HG03442 (cell line): ENCODE results near the gene DHRS7C.

Experiments
- ATAC-seq: cut with Tn5 transposase; IDR thresholded peaks from one replicate; pipeline ENCODE4 v1.9.1; 2021; ENCODE audit warnings: mild to moderate bottlenecking, moderate library complexity; ENCODE audit not compliant: unreplicated experiment

DHRS7C gene

DNA sequence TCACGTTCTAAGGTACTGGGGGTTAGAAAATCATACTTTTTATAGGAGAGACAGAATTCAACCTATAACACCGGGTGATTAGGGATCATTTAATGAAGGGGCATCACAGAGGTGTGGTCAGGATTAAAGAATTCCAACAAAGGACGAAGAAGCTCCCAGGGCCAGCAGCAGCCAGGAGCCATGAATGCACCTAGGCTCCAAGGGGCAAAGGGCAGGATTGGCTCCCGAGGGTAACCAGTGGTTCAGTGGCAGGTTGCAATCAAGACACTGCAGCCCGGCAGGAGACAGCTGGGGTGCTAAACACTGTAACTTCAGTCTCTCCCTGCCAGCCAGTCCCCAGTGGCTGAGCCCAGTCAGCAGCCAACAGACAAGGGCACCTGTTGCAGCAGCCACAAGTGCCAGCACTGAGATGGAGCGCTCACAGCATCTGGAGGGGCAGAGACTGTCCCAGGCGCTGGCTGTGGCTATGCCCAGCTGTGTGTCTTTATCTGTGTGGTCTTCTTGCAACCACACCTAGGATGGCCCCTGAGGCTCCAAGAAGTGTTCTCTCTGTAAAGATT lies 23.9 kb downstream of the DHRS7C start:
- ATAC-seq: no peak

DNA sequence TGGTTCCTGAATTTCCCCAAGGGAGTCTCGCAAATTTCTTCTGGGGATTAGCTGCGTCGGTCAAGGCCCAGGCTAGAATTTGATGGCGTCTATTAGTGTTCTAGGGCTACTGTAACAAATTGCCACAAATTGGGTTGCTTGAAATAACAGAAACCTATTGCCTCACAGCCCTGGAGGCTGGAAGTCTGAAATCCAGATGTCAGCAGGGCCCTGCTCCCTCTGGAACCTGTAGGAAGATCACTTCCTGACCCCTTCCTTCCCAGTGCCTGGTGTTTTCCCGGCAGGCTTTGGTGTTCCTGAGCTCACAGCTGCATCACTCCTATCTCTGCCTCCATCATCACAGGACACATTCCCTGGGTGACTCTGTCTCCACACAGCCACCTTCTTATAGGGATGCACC lies 24.4 kb downstream of the DHRS7C start:
- ATAC-seq: no peak

DNA sequence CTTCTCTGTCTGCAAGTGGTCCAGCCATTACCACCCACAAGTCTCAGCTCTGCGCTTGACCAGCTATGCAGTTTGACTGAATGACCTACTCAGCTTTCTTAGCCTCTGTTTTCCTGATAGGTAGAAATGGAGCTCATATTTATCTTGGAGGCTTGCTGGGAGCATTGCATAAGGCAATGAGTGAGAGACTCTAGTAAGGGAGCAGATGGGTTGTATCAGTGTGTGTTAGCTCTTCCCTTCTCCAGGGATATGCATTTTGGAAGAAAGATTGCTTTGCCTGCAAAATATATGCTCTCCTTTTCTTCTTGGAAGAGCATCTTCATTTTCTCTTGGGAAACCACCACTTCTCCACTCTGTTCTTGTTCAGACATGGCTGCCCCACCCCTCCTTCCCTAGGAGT lies 26.1 kb downstream of the DHRS7C start:
- ATAC-seq: no peak

DNA sequence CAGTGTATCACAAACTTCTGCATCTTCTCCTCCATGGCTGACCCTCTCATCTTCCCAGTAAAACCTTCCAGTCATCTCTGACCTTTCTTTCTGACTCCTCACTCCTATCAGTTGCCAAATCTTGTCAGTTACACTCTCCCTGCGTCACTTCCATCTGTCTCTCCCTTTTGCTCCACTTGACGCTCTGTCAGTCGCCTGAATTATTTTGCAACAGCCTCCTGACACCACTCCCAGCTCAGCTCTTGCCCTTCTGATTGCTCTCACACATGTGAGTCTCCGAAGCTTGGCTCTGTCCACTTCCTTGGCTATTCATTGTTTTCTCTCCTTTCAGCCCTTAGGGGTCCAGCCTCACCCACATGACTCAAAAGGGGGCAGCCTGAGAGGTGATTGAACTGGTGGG lies 27.7 kb downstream of the DHRS7C start:
- no peak for ATAC-seq

DNA sequence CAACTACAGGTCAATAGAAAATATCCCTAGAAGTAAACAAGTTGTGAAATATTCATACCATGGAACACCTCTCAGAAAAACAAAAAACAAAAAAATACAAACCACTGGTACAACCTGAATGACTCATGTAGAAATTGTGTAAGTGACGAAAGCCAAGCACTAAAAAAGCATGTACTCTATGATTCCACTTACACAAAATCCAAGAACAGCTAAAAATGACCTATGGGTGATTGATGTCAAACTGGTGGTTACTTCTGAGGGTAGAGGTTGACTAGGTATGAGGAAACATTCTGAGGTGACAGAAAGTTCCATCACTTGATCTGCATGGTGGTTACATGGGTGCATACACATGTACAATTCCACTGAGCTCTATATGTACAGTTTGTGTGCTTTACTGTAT lies 31.1 kb downstream of the DHRS7C start:
- ATAC-seq: no peak

DNA sequence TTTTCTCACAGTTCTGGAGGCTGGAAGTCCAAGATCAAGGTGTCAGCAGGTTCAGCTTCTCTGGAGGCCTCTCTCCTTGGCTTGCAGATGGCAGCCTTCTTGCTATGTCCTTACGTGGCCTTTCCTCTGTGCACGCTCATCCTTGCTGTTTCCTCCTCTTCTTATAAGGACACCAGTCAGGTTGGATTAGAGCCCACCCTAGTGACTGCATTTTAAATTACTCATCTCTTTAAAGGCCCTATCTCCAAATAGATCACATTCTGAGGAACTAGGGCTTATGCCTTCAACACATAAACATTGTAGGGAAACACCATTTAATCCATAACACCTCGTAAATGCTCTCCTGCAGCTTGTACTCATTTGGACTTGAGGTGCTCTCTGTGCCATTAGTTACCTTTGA lies 36.3 kb downstream of the DHRS7C start:
- no peak for ATAC-seq

DNA sequence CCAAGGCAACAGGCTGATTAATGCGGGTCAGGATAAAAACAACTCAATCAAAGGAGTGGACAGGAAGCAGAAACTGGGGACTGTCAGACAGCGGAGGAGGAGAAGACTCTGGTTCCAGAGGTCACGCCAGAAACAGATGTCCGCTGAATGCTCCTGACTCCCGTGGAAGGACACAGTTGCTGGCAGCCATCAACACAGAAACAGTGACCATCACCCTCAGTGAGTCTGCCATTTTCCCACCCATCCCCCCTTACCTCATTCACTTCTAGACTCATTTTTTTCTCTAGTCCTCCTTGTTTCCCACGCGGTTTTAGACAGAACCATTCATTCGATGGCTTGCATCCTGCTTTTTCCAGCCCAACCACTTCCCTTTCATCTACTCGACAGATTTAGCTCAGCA lies 40.9 kb downstream of the DHRS7C start:
- no peak for ATAC-seq

DNA sequence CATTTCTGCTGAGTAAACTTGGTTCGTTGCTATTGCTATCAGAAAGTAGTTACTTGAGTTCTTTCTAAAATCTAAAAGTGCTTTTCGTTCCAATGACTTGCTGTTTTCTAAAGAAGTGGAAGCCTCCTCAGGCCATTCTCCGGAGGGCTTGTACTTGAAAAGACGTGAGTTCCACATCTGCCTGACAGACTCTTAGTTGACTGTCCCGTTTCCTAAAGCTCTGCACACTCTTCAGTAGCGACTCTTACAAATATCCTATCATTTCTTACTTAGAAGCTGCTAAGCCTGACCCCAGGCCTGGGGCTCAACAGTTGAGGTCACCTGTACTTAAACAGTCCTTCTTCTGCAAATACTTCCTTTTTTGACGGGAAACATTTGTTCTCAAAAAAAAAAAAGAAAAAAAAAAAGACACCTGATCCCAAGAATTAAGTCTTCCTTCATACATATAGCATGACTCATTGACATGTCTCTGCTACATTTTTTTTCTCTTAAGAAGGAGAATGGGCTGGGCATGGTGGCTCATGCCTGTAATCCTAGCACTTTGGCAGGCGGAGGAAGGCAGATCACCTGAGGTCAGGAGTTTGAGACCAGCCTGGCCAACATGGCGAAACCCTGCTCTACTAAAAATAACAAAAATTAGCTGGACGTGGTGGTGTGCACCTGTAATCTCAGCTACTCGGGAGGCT lies 61.5 kb downstream of the DHRS7C start:
- ATAC-seq: no peak

DNA sequence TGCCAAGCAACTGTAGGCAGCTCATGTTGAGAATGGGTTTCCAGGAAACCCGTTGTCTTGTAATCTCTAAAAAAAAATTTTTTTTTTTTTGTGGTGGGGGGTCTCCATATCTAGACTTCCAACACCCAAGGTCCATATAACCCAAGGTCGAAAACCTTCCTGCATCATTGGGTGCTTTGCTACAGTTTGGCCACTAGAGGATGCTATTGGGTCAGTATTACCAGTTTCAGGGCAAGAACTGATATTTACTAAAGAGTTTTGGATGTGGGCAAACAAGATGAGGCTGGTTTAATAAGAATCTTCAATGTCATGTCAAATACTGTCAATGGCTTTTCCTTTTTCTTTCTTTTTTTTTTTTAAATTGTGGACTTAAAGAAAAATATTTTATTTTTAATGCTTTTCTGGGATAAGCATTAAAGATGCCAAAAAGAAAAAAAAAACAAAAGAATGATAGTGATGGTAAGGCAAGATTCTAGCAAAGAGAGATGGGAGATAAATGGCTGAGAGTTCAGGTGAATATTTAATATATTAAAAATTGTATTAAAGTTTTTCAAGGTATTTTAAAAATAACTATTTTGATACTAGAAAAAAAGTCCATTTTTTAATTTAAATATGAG lies 62.2 kb downstream of the DHRS7C start:
- ATAC-seq: no peak

DNA sequence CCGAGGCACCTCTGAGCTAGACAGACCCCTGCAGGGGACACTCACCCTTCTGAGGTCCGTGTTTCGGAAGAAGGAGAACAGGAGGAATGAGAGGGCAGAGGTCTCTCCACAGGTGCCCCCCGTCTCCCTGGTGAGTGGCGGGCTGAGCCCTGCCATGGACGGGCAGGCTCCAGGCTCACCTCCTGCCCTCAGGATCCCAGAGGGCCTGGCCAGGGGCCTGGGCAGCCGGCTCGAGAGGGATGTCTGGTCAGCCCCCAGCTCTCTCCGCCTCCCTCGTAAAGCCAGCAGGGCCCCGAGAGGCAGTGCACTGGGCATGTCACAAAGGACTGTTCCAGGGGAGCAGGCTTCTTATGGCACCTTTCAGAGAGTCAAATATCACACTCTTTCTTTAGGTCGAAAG lies 62.8 kb downstream of the DHRS7C start:
- no peak for ATAC-seq

DNA sequence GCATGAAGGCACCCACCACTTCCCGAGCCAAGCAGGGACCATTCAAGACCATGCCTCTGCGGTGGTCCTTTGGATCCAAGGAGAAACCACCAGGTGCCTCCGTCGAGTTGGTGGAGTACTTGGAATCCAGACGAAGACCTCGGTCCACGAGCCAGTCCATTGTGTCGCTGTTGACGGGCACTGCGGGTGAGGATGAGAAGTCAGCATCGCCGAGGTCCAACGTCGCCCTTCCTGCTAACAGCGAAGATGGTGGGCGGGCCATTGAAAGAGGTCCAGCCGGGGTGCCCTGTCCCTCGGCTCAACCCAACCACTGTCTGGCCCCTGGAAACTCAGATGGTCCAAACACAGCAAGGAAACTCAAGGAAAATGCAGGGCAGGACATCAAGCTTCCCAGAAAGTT lies 63.4 kb downstream of the DHRS7C start:
- no peak for ATAC-seq

DNA sequence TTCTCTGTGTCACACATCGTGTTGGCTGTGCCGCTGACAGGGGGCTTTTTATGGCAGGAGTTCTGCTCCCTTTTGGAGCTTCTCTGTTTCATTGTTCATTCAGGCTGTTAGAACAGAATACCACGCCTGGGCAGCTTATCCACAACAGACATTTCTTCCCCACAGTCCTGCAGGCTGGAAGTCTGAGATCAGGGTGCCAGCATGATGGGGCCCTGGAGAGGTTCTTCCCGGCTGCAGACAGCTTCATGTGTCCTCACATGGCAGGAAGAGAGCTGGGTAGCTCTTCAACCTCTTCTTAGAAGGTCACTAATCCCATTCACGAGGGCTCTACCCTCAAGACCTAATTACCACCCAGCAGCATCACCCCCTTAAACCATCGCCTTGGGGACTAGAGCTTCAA lies 65.1 kb downstream of the DHRS7C start:
- ATAC-seq: no peak

DNA sequence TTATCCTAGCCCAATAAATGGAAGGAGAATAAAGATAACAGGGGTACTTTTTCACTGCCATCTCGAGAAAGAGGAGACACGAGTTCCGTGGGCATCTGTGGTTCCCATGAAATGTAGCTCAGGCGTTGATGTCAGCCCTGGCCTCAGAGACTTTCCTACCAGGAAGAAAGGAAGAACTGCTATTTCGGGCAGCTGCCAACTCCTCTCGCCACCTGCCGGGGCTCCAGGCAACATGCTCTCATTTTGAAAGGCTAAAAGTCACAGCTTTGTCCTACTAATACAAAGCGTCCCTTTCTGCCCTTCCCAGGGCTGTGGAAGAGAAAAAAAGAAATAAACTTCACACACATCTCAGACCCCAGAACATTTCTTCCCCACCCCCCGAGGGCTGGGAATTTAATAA lies 65.8 kb downstream of the DHRS7C start:
- no peak for ATAC-seq
